Amniotic stem cell (primary cell): ENCODE measurements around the gene DOCK9.
A peak's percentile ranks its signal among the peaks of the same experiment; 100 is the strongest.

ENCODE experiments used
- DNase-seq: peaks from one replicate; lab custom pipeline; 2025; lab: John Stamatoyannopoulos, UW

DOCK9 gene

GRCh38 chr13:98886587-98887230 is 91.2 kb downstream of the DOCK9 start:
- no peak for DNase-seq

DNA sequence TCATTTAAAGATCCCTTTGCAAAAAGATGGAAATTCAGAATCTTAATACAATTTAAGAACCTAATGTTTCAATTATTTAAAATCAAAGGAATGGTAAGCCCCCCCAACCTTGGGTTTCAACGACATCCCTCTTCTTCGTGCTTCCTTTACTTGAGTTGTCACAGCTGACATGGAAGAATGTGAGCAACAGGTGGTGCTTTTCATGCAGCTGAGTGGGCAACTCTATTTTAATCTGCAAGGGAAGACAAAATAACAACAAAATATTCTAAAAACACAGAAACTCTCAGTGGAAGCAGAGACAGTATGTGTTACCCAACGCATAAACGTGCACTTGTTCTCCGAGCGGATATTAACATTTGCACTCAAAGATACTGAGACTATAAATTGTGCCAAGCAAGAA is 92.3 kb downstream of the DOCK9 start:
- no peak for DNase-seq

GRCh38 chr13:98883998-98884397 is 93.9 kb downstream of the DOCK9 start:
- no peak for DNase-seq

- no peak for DNase-seq
Measured at GRCh38 chr13:98881390-98881789, 96.5 kb downstream of the DOCK9 start.

DNA sequence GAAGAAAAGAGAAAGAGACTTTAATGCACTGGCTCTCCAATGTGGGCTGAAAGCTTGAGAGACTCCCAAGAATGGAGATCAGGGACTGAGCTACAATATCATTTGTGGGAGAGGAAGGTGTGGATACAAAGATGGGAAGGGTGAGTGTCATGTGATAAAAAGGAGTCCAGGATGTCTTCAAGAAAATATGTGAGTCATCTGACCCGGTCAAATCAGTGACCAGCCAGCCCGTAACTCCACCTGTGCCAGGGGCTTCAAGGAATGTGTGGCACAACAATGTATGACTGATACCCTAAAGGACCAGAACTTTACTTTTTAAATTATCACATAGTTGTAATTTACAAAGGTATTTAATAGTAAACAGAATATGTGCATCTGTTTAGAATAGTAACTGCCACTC is 97.2 kb downstream of the DOCK9 start:
- DNase-seq = no peak

DNA sequence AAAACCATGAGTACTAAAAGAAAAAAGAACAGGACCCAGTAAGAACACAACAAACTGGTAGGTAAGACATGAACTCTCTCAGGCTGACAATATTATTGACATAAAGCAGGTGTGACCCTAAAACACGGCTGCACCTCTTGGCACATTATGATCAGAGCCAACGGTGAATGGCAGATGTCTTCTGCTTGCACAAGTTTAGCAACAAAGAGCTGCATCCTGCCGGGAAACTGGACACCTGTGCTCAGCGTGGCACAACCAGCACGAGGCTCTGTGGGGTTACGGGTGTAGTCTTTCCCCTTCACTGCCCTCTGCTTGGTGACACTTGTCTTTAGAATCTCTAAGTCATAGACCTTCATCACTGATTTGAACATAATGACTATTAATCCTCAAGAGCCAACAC is 97.9 kb downstream of the DOCK9 start:
- DNase-seq = no peak

DNA sequence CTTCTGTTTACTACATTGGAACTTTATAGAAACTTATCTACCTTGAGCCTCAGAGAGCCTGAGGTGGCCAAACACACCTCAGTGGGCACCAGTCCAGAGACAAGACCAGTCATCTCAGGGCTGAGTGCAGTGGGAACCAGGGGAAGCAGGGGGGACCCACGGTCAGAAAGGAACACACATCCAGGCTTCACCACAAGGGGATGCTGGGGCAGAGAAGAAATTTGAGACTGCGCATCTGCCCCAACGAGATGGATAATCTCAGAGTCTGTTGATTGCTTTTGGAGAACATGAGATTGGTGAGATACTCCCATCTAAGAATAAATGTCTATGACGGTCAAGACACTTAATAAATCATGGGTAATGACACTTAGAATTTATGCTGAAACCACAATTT is 98.7 kb downstream of the DOCK9 start:
- DNase-seq = no peak

DNA sequence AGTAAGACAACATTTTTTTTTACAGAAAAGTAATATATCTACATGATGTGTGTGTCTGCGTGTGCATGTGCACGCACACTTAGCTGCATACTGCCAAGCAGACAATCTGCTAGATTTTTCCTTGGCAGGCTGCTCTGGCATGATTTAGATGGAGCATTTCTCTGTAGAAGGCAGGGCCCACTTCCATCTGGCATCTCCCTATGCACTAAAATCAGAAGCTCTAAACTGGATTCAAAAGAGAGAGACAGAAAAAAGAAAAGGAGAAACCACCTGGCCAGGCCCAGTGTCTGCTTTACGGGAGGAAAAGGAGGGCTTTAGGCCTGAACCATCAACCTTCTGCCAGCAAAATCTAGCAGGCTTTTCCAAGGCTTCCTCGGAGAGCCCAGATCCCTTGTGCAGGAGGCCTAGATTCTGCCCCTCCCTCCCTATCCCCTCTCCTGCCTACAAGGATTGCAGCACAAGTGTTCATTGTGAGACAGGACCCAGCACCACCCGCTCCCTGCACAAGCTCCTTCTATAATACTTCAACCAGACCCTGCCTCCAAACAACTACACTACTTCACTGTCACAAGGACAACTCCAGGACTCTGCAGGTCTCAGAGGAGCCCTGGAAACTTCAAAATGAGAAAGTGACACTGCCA is 99.3 kb downstream of the DOCK9 start:
- no peak for DNase-seq

DNA sequence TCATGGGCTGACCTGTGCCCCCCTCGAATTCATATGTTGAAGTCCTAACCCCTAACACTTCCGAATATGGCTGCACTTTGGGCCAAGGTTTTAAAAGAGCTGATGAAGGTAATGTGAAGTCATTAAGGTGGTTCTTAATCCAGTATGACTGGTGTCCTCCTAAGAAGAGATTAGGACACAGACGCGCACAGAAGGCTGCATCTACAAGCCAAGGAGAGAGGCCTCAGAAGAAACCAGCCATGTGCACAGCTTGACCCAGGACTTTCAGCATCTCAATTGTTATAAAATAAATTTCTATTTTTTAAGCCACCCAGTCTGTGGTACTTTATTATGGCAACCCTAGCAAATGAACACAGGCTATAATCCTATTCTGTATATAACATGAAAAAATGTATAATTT is 99.9 kb downstream of the DOCK9 start:
- DNase-seq = no peak

DNA sequence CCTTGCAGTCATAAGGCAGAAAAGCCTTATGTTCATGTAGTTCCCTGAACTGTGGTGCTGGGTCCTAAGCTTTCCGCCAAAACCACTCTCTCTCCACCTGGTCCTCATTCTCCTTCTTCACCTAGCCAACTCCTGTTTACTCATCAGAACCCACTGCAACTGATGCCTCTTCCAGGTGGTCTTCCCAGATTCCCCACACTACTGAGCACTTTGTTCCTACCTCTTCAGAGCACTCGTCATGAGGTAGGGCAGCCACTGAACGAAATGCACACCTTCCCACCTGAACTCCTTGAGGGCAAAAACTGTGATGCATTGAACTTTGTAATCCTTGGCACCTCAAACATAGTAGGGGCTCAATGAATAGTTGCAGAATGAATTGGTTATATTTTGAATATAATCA is 100.4 kb downstream of the DOCK9 start:
- no peak for DNase-seq

DNA sequence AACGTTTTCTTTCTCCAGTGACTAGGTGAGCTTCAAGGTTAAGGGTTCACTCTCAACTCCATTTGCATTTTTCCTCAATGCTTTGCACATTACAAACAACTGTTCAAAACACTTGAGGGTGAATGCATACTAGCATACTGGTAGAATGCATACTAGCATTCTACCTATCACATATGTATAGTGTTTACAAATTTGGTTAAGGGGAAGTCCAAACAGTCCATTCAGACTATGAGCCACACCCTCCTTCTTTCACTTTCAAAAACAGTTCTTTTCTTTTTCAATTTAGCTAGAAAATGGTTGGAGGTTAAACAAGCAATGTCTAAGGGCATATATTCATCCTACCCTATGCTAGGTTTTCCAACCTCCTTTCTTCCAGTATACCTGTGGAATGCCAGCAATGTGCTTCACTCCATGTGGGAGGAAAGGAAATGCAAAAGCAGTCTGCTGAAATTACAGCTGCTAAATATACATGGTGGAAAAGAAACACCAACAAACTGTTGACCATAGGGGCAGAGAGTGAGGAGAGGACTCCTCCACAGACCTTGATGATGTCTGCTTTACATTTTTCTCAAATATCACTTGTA is 102.6 kb downstream of the DOCK9 start:
- no peak for DNase-seq

GRCh38 chr13:98874029-98874397 is 103.9 kb downstream of the DOCK9 start:
- no peak for DNase-seq

GRCh38 chr13:98873377-98874028 is 104.4 kb downstream of the DOCK9 start:
- DNase-seq = no peak

DNA sequence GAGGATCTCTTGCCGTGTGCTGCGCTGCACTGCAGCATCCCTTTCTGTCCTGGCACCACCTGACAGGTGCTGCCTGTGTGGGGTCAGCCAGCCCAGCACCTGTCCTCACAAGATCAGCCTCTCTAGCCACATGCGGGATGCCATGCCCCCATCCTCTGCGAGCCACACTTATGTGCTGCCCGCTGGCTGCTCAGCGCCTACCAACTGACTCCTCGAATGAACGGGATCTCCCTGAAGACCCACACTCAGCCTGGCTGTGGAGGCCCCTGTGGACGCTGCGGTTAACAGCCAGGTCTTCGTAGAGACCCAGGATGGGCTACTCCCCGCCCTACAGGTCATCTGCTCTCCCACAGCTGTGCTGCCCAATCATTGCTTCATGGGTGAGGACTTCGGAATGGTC is 106.1 kb downstream of the DOCK9 start:
- DNase-seq = no peak

DNA sequence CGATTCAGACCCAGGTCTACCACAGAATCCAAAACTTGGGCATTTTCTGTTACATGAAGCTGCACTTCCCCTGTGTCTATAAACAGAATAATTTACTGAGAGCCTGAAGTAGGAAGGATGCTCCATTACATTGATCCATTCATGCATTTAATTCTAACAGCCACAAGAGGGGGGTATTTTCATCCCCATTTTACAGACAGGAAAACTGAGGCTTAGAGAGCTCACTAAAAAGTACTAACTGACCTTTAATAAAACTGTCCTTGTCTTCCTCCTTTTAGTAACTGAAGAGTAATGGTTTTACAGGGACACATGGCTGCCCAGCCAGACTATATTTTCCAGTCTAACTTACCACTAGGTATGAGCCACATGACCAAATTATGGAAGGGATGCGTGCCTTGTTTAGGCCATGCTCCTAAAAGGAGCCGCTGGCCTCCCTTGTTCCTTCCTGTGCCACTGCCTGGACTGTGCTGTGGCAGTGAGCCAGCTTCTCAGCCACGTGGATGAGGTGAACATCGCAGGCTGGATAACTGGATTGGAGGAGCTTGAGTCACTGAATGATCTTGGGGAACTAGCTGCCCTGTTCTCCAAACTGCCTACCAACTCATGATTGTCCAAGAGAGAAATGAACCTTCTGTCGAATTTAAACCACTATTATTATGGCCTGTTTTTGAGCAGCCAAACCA is 108.3 kb downstream of the DOCK9 start:
- no peak for DNase-seq

GRCh38 chr13:98868932-98869331 is 108.9 kb downstream of the DOCK9 start:
- no peak for DNase-seq

DNA sequence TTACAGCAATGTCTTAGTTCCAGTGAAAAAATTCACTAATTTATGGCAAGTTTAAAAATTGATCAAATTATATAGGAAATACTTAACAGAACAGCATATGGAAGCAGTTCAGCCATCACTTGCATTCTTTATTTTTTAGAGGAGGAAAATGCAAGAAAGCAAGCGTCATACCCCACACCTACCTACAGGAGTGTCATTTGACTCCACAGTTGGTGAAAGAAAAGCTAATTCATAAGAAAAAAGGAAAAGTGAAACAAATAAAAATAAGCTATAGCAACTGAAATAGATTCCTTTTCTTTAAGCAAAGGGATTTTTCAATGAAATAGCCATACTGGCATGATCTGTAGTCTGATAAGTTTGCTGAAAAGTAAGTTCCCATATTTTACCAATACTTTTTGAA is 111.0 kb downstream of the DOCK9 start:
- no peak for DNase-seq

- no peak for DNase-seq
Measured at GRCh38 chr13:98860491-98860890, 117.4 kb downstream of the DOCK9 start.

DNA sequence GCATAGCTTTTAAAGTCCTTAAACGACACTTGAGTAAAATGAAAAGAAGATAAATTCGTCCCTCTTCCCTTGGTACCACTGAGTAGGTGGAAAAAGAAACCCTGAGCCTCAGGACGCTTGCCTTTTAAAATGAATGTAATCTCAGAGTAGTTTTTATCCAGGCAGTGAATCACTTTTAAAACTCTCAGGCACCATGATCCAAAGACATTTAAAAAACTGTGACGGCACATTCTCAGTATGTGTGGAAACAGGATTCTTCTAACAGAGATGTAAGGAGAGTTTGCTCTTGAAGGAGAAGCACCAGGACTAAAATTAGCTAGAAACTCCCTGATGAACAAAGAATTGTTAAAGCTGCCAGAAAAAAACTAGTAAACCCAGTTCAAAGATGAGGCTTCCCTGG is 119.7 kb downstream of the DOCK9 start:
- DNase-seq = no peak

GRCh38 chr13:98856983-98857382 is 120.9 kb downstream of the DOCK9 start:
- no peak for DNase-seq

GRCh38 chr13:98854448-98854847 is 123.4 kb downstream of the DOCK9 start:
- DNase-seq = no peak

- peak; percentile 38 for DNase-seq
Measured at GRCh38 chr13:98853771-98854221, 124.1 kb downstream of the DOCK9 start.

DNA sequence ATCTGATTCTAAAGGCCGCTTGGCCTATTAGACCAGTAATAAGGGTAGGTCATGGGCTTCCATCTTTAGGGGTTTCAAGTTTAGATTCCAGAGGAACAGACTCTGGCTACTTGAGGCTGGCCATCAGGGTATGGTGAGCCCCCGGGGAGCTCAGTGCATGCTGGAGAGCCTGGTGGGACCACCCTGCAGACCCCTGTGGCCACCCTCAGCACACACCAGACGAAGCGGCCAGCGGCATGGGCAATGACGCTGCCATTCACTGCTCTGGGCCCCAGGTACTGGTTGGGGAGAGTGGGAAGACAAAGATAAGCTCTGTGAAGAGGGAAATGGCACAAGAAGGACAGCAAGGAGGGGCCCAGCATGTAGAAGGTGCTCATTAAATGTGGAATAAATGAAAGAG is 126.6 kb downstream of the DOCK9 start:
- no peak for DNase-seq
